22Rv1 (cell line): Measurements from ENCODE around the gene ENC1.

Experiments used
- H3K27ac ChIP-seq: fragments of 450-650 bp; 2 replicates; pipeline ENCODE4 v1.5.1; 2017
- ZFX ChIP-seq: fragments of 450-650 bp; IDR thresholded peaks from 2 replicates; pipeline ENCODE4 v1.6.1; 2017; ENCODE audit warnings: antibody characterized with exemption, borderline replicate concordance
- TF ChIP-seq, protein P1 (sequence below): fragments of 450-650 bp; IDR thresholded peaks from 2 replicates; pipeline ENCODE4 v1.5.1; 2017; ENCODE audit warnings: mild to moderate bottlenecking

Gene ENC1

DNA sequence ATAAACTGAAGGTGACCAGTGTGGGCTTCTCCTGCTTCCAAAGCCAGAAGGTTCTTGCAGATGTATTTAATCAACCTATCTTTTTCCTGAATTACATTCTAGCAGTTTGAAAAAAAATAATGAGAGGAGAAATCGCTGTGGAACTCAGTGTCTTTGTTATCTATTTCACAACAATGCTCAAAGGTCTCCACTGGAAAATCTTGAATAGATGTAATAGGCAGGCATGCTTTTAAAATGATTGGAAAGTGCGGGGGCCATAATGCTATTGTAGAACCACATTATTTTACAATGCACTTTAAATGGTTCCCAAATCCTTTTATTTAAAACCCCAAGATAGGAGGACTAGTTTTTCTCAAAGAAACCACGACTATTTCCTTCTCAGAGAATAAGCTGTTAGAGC, 23.3 kb downstream of the ENC1 start:
- no peak for TF ChIP-seq ZFX
- TF ChIP-seq, protein P1, sequence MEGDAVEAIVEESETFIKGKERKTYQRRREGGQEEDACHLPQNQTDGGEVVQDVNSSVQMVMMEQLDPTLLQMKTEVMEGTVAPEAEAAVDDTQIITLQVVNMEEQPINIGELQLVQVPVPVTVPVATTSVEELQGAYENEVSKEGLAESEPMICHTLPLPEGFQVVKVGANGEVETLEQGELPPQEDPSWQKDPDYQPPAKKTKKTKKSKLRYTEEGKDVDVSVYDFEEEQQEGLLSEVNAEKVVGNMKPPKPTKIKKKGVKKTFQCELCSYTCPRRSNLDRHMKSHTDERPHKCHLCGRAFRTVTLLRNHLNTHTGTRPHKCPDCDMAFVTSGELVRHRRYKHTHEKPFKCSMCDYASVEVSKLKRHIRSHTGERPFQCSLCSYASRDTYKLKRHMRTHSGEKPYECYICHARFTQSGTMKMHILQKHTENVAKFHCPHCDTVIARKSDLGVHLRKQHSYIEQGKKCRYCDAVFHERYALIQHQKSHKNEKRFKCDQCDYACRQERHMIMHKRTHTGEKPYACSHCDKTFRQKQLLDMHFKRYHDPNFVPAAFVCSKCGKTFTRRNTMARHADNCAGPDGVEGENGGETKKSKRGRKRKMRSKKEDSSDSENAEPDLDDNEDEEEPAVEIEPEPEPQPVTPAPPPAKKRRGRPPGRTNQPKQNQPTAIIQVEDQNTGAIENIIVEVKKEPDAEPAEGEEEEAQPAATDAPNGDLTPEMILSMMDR: no peak
- H3K27ac ChIP-seq: no peak overlapping the region

DNA sequence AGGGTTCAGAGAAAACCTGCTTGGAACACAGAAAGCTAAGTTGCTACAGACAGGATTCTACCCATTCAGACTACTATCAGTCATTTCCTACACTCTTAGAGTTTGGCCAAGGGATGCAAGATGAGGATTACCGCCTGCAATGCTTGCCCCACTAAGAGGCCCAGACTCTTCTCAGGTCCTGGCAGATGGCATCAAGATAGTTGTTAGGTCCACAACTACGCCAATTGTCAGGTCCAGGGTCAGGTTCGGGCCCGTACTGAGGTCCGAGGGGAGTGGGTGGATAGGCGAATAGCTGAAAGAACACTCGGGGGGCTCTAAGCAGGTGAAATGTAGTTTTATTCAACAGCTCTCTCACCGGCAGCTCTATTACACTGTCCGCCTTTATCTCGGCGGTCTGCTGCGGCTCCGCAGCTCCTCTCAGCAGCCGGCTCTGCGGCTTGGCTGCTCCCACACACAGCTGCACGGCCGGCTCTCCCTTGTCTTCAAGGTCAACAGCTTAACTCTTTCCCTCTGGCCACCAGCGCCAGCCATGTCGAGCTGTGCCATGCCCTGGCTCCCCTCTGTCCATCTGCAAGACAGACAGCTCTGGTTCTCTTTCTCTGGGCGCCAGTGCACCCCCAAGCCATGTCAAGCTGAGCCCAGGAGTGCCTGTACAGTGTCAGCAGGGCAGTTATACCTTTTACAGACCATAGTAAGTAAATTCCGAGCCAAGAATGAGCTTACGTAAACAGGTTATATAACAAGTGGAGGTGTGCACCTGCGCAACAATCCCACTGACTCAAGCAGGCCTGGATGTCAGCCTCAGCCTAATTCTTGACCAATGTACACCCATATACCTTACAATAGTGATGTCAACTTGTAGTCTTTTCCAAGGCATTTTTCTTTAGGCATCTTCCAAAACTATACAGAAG, 24.0 kb downstream of the ENC1 start:
- no peak overlapping the region for H3K27ac ChIP-seq
- TF ChIP-seq ZFX: no peak
- TF ChIP-seq, protein P1: no peak

DNA sequence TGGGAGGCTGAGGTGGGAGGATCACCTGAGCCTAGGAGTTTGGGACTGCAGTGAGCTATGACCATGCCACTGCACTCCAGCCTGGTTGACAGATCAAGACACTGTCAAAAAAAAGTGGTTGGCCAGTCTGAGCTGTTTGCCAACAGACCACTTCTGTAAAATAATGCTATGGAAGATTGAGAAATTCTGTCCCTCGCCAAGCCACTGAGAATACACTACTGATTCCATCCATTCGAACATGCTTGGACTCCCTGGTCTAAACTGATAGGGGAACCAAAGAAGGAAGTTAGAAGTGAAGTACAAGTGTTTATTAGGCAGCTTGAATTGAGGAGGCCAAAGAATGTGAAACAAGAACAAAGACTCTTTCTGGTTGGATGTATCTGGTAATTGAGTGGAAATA, 27.2 kb downstream of the ENC1 start:
- H3K27ac ChIP-seq: no peak overlapping the region
- TF ChIP-seq, protein P1: no peak
- no peak for TF ChIP-seq ZFX

DNA sequence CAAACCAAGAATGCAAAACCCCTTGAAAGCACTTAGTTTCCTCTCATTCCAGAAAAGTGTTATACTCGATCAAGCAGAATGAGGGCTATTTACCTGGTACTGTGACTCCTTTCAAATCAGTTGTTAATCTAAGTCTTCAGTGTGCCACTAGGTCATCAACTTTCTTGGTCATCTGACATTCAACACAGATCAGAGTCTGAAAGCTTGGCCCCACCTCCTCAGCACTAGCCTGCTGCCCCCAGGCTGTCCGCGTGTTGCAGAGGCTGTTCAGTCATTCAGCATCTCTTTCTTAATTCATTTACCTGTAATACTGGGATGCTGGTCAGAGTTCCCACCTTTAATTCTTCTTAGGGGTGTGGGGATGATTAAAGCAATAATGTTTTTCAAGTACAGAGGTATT, 28.5 kb downstream of the ENC1 start:
- TF ChIP-seq ZFX: no peak
- TF ChIP-seq, protein P1: no peak
- H3K27ac ChIP-seq: no peak overlapping the region

DNA sequence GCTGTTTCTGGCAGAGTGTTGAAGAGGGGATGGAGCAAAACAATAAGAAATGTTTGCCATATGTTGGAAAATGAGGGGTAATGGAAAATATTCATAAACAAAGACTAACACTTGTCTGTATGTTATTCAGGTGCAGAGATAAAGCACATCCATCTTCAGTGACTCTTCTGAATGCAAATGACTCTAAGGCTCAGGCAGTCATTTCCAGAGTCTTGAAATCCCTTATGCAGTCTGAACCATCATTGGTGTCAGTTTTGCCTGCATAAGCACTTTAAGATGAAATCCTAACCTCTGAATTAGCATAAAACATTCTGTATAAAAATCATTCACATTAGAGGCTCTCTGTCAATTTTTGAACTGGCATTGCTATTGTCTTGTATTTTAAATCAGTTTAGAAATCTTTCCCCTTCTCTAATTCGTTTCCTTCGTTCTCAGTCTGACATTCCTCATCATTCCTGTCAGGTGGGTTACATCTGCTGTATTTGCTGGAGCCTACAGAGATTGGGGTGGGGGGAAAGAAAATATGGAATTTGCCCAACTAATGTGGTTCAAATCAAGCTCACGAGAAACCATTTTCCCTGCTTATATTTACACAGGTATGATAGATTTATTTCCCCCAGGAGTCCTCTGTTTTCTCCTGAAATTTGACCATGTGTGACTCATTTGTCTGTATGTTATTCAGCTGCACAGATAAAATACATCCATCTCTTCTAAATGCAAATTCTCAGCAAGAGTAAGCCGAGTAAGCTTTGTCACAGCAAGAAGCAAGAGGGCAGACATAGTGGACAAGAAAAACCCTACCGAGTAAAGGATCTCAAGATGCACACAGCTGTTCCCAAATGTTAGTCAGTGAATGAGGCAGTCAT, 31.6 kb downstream of the ENC1 start:
- no peak overlapping the region for H3K27ac ChIP-seq
- TF ChIP-seq ZFX: no peak

DNA sequence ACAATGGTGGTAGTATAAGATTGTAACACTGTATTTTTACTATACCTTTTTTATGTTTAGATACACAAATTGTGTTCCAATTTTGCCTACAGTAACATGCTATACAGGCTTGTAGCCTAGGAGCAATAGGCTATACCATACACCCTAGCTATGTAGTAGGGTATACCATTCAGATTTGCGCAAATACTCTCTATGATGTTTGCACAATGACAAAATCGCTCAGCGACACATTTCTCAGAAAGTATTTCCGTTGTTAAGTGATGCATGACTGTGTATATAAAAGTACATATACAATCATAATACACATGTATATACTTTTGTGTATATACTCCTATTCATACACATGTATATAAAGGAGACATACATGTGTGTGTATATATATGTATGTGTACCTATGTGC, 34.8 kb downstream of the ENC1 start:
- no peak for TF ChIP-seq ZFX
- TF ChIP-seq, protein P1: no peak
- H3K27ac ChIP-seq: no peak overlapping the region

DNA sequence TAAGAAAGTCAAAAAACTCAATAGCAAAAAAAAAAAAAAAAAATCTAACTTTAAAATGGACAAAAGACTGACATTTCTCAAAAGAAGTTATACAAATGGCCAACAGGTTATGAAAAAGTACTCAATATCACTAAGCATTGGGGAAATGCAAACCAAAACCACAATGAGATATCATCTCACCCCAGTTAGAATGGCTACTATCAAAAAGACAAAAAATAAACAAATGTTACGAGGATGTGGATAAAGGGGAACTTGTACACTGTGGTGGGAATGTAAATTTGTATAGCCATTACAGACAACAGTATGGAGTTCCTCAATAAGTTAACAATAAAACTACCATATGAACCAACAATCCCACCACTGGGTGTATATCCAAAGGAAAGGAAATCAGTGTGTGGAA, 37.2 kb downstream of the ENC1 start:
- TF ChIP-seq, protein P1: no peak
- no peak for TF ChIP-seq ZFX
- no peak overlapping the region for H3K27ac ChIP-seq
